H1 (cell line): Measurements from ENCODE around the gene MARCHF3. TPM values are rescaled to one million over a fixed set of nuclear protein-coding genes. Genes with fewer than 3 reads are reported as not detected.
A peak's percentile ranks its signal among the peaks of the same experiment; 100 is the strongest.

Source experiments
- CTCF ChIA-PET: fragments of 300-600 bp; sonication (Branson Sonifier 250); formaldehyde crosslinking; loops from one replicate; lab custom pipeline; 2021; ENCODE audit not compliant: partially characterized antibody; lab: Charles Lee
- POLR2A ChIA-PET: fragments of 300-600 bp; sonication (Branson Sonifier 250); formaldehyde crosslinking; loops from one replicate; lab custom pipeline; 2021; ENCODE audit warnings: inconsistent platforms; ENCODE audit not compliant: partially characterized antibody; lab: Charles Lee
- DNase-seq, 2 experiments: peaks; one replicate each; pipeline versions ENCODE4 v3.0.0 to v3.0.0-alpha.2; 2010 to 2022; ENCODE audit warnings: low spot score in 2 of 2, low read depth in 1 of 2, mixed read lengths in 1 of 2
- FAIRE-seq: peaks from 2 replicates; lab custom pipeline; 2011; peaks lifted over from hg19 to GRCh38; lab: Jason Lieb, UNC
- H2AFZ ChIP-seq: 2 replicates; pipeline ENCODE4 v1.8.1; 2012; ENCODE audit warnings: low read length, inconsistent platforms
- H2AK5ac ChIP-seq: 2 replicates; pipeline ENCODE4 v1.6.1; 2013; ENCODE audit warnings: low read depth, low read length
- H2BK120ac ChIP-seq: replicated peaks from 2 replicates; pipeline ENCODE3; 2013; ENCODE audit warnings: low read depth, low read length, inconsistent platforms
- H2BK12ac ChIP-seq: 2 replicates; pipeline ENCODE4 v1.6.1; 2013; ENCODE audit warnings: low read depth, low read length
- H2BK15ac ChIP-seq: 2 replicates; pipeline ENCODE4 v1.6.1; 2013; ENCODE audit warnings: low read length
- H2BK20ac ChIP-seq: 2 replicates; pipeline ENCODE4 v1.6.1; 2013; ENCODE audit warnings: low read length
- H2BK5ac ChIP-seq: 2 replicates; pipeline ENCODE4 v1.6.1; 2013; ENCODE audit warnings: low read depth, low read length
- H3K14ac ChIP-seq: 2 replicates; pipeline ENCODE4 v1.6.1; 2013; ENCODE audit warnings: inconsistent platforms; ENCODE audit not compliant: insufficient read length
- H3K18ac ChIP-seq: 2 replicates; pipeline ENCODE4 v1.6.1; 2013; ENCODE audit warnings: low read length; ENCODE audit errors: extremely low read depth
- H3K23ac ChIP-seq: 2 replicates; pipeline ENCODE4 v1.6.1; 2013; ENCODE audit warnings: inconsistent platforms; ENCODE audit not compliant: insufficient read length
- H3K23me2 ChIP-seq: 2 replicates; pipeline ENCODE4 v1.6.1; 2013; ENCODE audit warnings: low read depth, low read length
- H3K27ac ChIP-seq: 2 replicates; pipeline ENCODE4 v1.6.1; 2011; ENCODE audit warnings: low read depth, low read length, inconsistent platforms
- H3K27me3 ChIP-seq, 4 experiments: replicated peaks in 1 of 4; 1 replicate in 1 of 4; 2 replicates in 3 of 4; pipeline versions ENCODE4 v1.6.1 to v1.8.1; 2011 to 2013; ENCODE audit warnings: low read length in 3 of 4, mild to moderate bottlenecking in 3 of 4, inconsistent platforms in 2 of 4, mixed read lengths in 2 of 4, moderate library complexity in 1 of 4; ENCODE audit not compliant: control insufficient read depth in 3 of 4, insufficient read depth in 3 of 4; ENCODE audit errors: extremely low read depth in 1 of 4
- H3K36me3 ChIP-seq, 4 experiments: 2 replicates each; pipeline versions ENCODE4 v1.6.1 to v1.8.1; 2011 to 2013; ENCODE audit warnings: mild to moderate bottlenecking in 4 of 4, low read length in 3 of 4, moderate library complexity in 2 of 4, control low read depth in 1 of 4, inconsistent platforms in 1 of 4; ENCODE audit not compliant: insufficient read depth in 4 of 4, control insufficient read depth in 2 of 4
- H3K4ac ChIP-seq: replicated peaks from 2 replicates; pipeline ENCODE3; 2013; ENCODE audit warnings: low read length, low read depth, mixed read lengths, inconsistent platforms; ENCODE audit not compliant: insufficient read length
- H3K4me1 ChIP-seq, 4 experiments: replicated peaks in 1 of 4; 1 replicate in 1 of 4; 2 replicates in 3 of 4; pipeline versions ENCODE4 v1.6.1 to v1.8.1; 2011 to 2013; ENCODE audit warnings: low read length in 3 of 4, inconsistent platforms in 2 of 4, mixed read lengths in 1 of 4; ENCODE audit not compliant: insufficient read depth in 4 of 4, control insufficient read depth in 3 of 4
- H3K4me2 ChIP-seq, 2 experiments: 2 replicates each; pipeline versions ENCODE4 v1.6.1 to v1.8.1; 2011 to 2013; ENCODE audit warnings: low read depth in 2 of 2, low read length in 2 of 2, control low read depth in 1 of 2, inconsistent platforms in 1 of 2, mild to moderate bottlenecking in 1 of 2; ENCODE audit not compliant: insufficient read depth in 1 of 2
- H3K4me3 ChIP-seq, 4 experiments: fragments of 200-600, 300-600 bp in 1 of 4; sonication (generic), shearing (Covaris generic), sonication (Bioruptor Twin) in 1 of 4; 2 replicates each; pipeline versions ENCODE4 v1.5.1 to v1.8.1; 2011 to 2016; ENCODE audit warnings: low read length in 4 of 4, low read depth in 3 of 4, control low read depth in 2 of 4, inconsistent platforms in 2 of 4, mild to moderate bottlenecking in 2 of 4, mixed read lengths in 1 of 4, moderate library complexity in 1 of 4; ENCODE audit not compliant: insufficient read depth in 2 of 4; ENCODE audit errors: extremely low read depth in 1 of 4
- H3K56ac ChIP-seq: replicated peaks from 2 replicates; pipeline ENCODE3; 2013; ENCODE audit warnings: low read depth, mild to moderate bottlenecking, mixed read lengths, low read length, inconsistent platforms; ENCODE audit not compliant: insufficient read length
- H3K79me1 ChIP-seq: 2 replicates; pipeline ENCODE4 v1.6.1; 2013; ENCODE audit warnings: low read depth, low read length, control low read depth
- H3K79me2 ChIP-seq, 2 experiments: 2 replicates each; pipeline versions ENCODE4 v1.6.1 to v1.8.1; 2012 to 2013; ENCODE audit warnings: low read length in 2 of 2, mild to moderate bottlenecking in 2 of 2, inconsistent platforms in 1 of 2; ENCODE audit not compliant: insufficient read depth in 2 of 2, control insufficient read depth in 1 of 2
- H3K9ac ChIP-seq, 4 experiments: replicated peaks in 1 of 4; 1 replicate in 1 of 4; 2 replicates in 3 of 4; pipeline versions ENCODE4 v1.6.1 to v1.8.1; 2011 to 2013; ENCODE audit warnings: low read depth in 3 of 4, low read length in 3 of 4, control low read depth in 2 of 4, mild to moderate bottlenecking in 2 of 4, moderate library complexity in 2 of 4, inconsistent platforms in 1 of 4; ENCODE audit errors: extremely low read depth in 1 of 4
- H3K9me3 ChIP-seq, 2 experiments: 2 replicates each; pipeline versions ENCODE4 v1.6.1 to v1.8.1; 2012 to 2013; ENCODE audit warnings: mild to moderate bottlenecking in 2 of 2, moderate library complexity in 2 of 2, control low read depth in 1 of 2, inconsistent platforms in 1 of 2, low read depth in 1 of 2, low read length in 1 of 2, mixed read lengths in 1 of 2; ENCODE audit not compliant: insufficient read depth in 2 of 2
- H4K20me1 ChIP-seq, 2 experiments: replicated peaks in 1 of 2; 2 replicates each; pipeline versions ENCODE3 to v1.8.1; 2011 to 2013; ENCODE audit warnings: inconsistent platforms in 2 of 2, low read length in 2 of 2, mild to moderate bottlenecking in 1 of 2; ENCODE audit not compliant: insufficient read depth in 2 of 2, control insufficient read depth in 1 of 2
- H4K5ac ChIP-seq: 2 replicates; pipeline ENCODE4 v1.6.1; 2013; ENCODE audit warnings: low read length, low read depth, mixed read lengths, inconsistent platforms; ENCODE audit not compliant: insufficient read length
- H4K8ac ChIP-seq: 2 replicates; pipeline ENCODE4 v1.8.0; 2013; ENCODE audit warnings: mild to moderate bottlenecking, moderate library complexity, low read length, inconsistent platforms; ENCODE audit not compliant: insufficient read depth; ENCODE audit errors: extremely low read depth
- H4K91ac ChIP-seq: replicated peaks from 2 replicates; pipeline ENCODE3; 2013; ENCODE audit warnings: low read length, mixed read lengths, inconsistent platforms; ENCODE audit not compliant: insufficient read length
- BACH1 ChIP-seq: IDR thresholded peaks from 2 replicates; pipeline ENCODE4 v1.6.1; 2012; ENCODE audit warnings: low read length, improper control_type of control experiment
- BCL11A ChIP-seq, 2 experiments: IDR thresholded peaks; one replicate each; pipeline ENCODE4 v1.6.1; 2011; ENCODE audit warnings: low read depth in 2 of 2, low read length in 2 of 2, mild to moderate bottlenecking in 2 of 2
- CREB1 ChIP-seq: IDR thresholded peaks from 2 replicates; pipeline ENCODE4 v1.6.1; 2012; ENCODE audit warnings: inconsistent platforms
- EP300 ChIP-seq, 2 experiments: IDR thresholded peaks; 1 replicate in 1 of 2; 2 replicates in 1 of 2; pipeline ENCODE4 v1.6.1; 2011 to 2012; ENCODE audit warnings: low read depth in 2 of 2, low read length in 2 of 2, mild to moderate bottlenecking in 2 of 2, borderline replicate concordance in 1 of 2, inconsistent platforms in 1 of 2, moderate library complexity in 1 of 2
- EZH2 ChIP-seq: fragments of 200-600 bp; sonication (generic); IDR thresholded peaks from 2 replicates; pipeline ENCODE4 v1.7.1; 2012; ENCODE audit warnings: low read depth, mild to moderate bottlenecking, moderate library complexity, low read length, inconsistent platforms; ENCODE audit not compliant: severe bottlenecking
- KDM4A ChIP-seq: IDR thresholded peaks from one replicate; pipeline ENCODE4 v1.7.1; 2012; ENCODE audit warnings: low read depth, mild to moderate bottlenecking, moderate library complexity, low read length, inconsistent platforms; ENCODE audit not compliant: severe bottlenecking
- RXRA ChIP-seq: IDR thresholded peaks from 2 replicates; pipeline ENCODE4 v1.6.1; 2011; ENCODE audit warnings: low read depth, mild to moderate bottlenecking, low read length, moderate library complexity; ENCODE audit not compliant: insufficient read depth
- SAP30 ChIP-seq: fragments of 300-600 bp; sonication (generic); IDR thresholded peaks from 2 replicates; pipeline ENCODE4 v1.7.1; 2012; ENCODE audit warnings: low read length, moderate library complexity, mild to moderate bottlenecking, inconsistent platforms; ENCODE audit not compliant: insufficient read depth, insufficient replicate concordance
- SP2 ChIP-seq: IDR thresholded peaks from 2 replicates; pipeline ENCODE4 v1.6.1; 2012; ENCODE audit warnings: mild to moderate bottlenecking, low read length, inconsistent platforms
- SP4 ChIP-seq: IDR thresholded peaks from 2 replicates; pipeline ENCODE4 v1.6.1; 2012; ENCODE audit warnings: low read length, inconsistent platforms
- TEAD4 ChIP-seq: IDR thresholded peaks from 2 replicates; pipeline ENCODE4 v1.6.1; 2012; ENCODE audit warnings: low read depth, low read length, inconsistent platforms, mixed read lengths
- WGBS, 2 experiments: shearing (Covaris generic) in 1 of 2; methylation state at CpG; one replicate each; pipeline versions ENCODE4 v1.1.6 to v1.1.7; 2013 to 2015; ENCODE audit warnings: low lambda C conversion rate in 2 of 2, mixed read lengths in 2 of 2, inconsistent platforms in 1 of 2, low coverage in 1 of 2, missing lambda C conversion rate in 1 of 2; ENCODE audit not compliant: insufficient replicate concordance in 2 of 2, insufficient coverage in 1 of 2, insufficient read length in 1 of 2; ENCODE audit errors: extremely low coverage in 1 of 2, missing lambda C conversion rate in 1 of 2; 5-methylcytosine and 5-hydroxymethylcytosine counted together
- polyA plus RNA-seq, 7 experiments: library from polyadenylated mRNA; depleted of rRNA in 3 of 7; stranded (reverse) in 5 of 7; unstranded in 2 of 7; fragments of >200 nt in 5 of 7; fragments of 200-250 nt in 2 of 7; gene quantifications; 1 replicate in 5 of 7; 2 replicates in 1 of 7; 4 replicates in 1 of 7; pipeline versions ENCODE4 v1.2.1 to v1.2.3, GENCODE V29; 2011 to 2013; ENCODE audit warnings: missing spikeins in 2 of 7, mixed read lengths in 2 of 7
- total RNA-seq: library from RNA; stranded (reverse); fragmentation: NEBNext Ultra II Directional; extraction: Animal tissue kit (Norgen Biotek cat#: 25700); gene quantifications from 2 replicates; pipeline ENCODE4 v1.2.1, GENCODE V29; 2021

The MARCHF3 gene
- total and polyA plus RNA-seq, 2 of the 8 experiments (the other 6 are each of a cell fraction or from before 2014, with no cell fraction given) = 12.0 to 16.9 TPM

DNA sequence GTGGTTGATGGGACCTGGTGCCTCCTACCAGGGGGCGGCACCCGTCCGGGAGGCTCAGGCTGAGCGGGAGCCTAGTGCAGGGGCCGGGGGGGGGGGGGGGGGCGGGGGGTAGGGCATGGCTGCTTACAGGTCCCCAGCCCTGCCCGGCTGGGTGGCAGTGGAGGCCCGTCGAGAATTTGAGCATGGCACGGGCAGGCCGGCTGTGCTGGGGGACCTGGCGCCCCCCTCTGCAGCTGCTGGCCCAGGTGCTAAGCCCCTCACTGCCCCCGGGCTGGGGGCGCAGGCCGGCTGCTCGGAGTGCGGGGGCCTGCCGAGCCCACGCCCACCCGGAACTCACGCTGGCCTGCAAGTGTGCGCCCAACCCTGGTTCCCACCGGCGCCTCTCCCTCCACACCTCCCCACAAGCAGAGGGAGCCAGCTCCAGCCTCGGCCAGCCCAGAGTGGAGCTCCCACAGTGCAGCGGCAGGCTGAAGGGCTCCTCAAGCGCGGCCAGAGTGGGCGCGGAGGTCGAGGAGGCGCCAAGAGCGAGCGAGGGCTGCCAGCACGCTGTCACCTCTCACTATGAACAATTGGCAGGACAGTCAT lies 175.7 kb downstream of the MARCHF3 start:
- Histone ChIP-seq H2BK15ac (no peak overlapping the region), H2BK5ac (no peak overlapping the region), H2AFZ (no peak overlapping the region), H3K23ac (no peak overlapping the region), H4K91ac (no peak overlapping the region), H3K18ac (no peak overlapping the region), H4K5ac (no peak overlapping the region), H4K8ac (no peak overlapping the region), H3K4ac (no peak overlapping the region), H3K14ac (no peak overlapping the region), H2BK12ac (no peak overlapping the region), H3K4me2 (no peak overlapping the region), H2AK5ac (no peak overlapping the region), H3K27me3 (no peaks in the 10 kb centered on the region), H3K36me3 (peaks cover 0 to 10% (median 2%) of the 10 kb centered on the region in 4 experiments; a peak in 3 of 8 replicates), H3K9me3 (peaks cover 0 to 4% of the 10 kb centered on the region in 2 experiments; a peak in 1 of 4 replicates), H3K56ac (no peak overlapping the region), H3K79me2 (no peaks in the 10 kb centered on the region), H3K23me2 (no peaks in the 10 kb centered on the region), H3K4me1 (peaks cover 3 to 9% (median 6%) of the 10 kb centered on the region in 4 experiments; a peak in 6 of 7 replicates), H3K9ac (no peak overlapping the region), H3K79me1 (no peaks in the 10 kb centered on the region; the same call in 1 of the 2 replicates), H2BK120ac (no peak overlapping the region), H4K20me1 (no peaks in the 10 kb centered on the region), H3K27ac (no peak overlapping the region), H3K4me3 (no peak overlapping the region), H2BK20ac (no peak overlapping the region)
- POLR2A ChIA-PET = no interaction called here
- FAIRE-seq = no peak
- no peak for TF ChIP-seq SAP30
- TF ChIP-seq SP4 = no peak
- TF ChIP-seq EZH2 = no peak
- TF ChIP-seq BACH1 = no peak
- no peak for TF ChIP-seq BCL11A (IDR thresholded peaks at IDR 0.05; ENCODE audit: low read depth in 2 of 2, low read length in 2 of 2)
- no peak for TF ChIP-seq TEAD4
- TF ChIP-seq EP300 (IDR thresholded peaks at IDR 0.05; ENCODE audit: borderline replicate concordance in 1 of 2, low read depth in 2 of 2, low read length in 2 of 2) = no peak
- TF ChIP-seq CREB1 = no peak
- TF ChIP-seq KDM4A = no peak
- no peak for TF ChIP-seq RXRA
- no peak for TF ChIP-seq SP2
- WGBS, 2 experiments = 83% methylated on average over 6 of the region's 35 CpGs; no CpG with 5 or more reads in 1 of the 2 experiments
- peak in 1 of 2 experiments; percentile 33 for DNase-seq
- CTCF ChIA-PET = interaction anchor here (1.1 to 1.6 kb wide), 2 partner anchors 189 to 350 kb away, joined by 3 to 5 read pairs; no protein-coding TSS in a partner anchor
